K562 (cell line): ENCODE data around the gene PCNX4. TPM values are rescaled to one million over a fixed set of nuclear protein-coding genes. Genes with fewer than 3 reads are reported as not detected.

Experiments
- CEBPG ChIP-seq, 3 experiments: fragments of 200-800 bp in 1 of 3; sonication (Bioruptor generic) in 1 of 3; sonication (generic) in 1 of 3; formaldehyde crosslinking in 1 of 3; IDR thresholded peaks in 2 of 3; conservative IDR thresholded peaks in 1 of 3; 2 replicates each; pipeline versions ENCODE4 v1.6.1 to v1.8.0; 2016 to 2022; ENCODE audit warnings: missing compliant biosample characterization in 2 of 3, missing genetic modification characterization in 2 of 3, mild to moderate bottlenecking in 1 of 3, missing genetic modification reagents in 1 of 3
- CEBPZ ChIP-seq: fragments of 150-350 bp; IDR thresholded peaks from 2 replicates; pipeline ENCODE4 v1.6.1; 2014; ENCODE audit warnings: low read depth, mild to moderate bottlenecking, low read length, borderline replicate concordance
- CHD4 ChIP-seq: fragments of 200-600 bp; sonication (generic); IDR thresholded peaks from 3 replicates; pipeline ENCODE4 v1.6.1; 2012; ENCODE audit warnings: low read depth, mild to moderate bottlenecking, mixed read lengths, low read length, inconsistent platforms; ENCODE audit not compliant: insufficient read depth, insufficient replicate concordance, poor library complexity, severe bottlenecking
- CREB1 ChIP-seq, 2 experiments: sonication (generic) in 1 of 2; formaldehyde crosslinking in 1 of 2; IDR thresholded peaks; 2 replicates each; pipeline versions ENCODE4 v1.6.1 to v1.8.0; 2012 to 2022; ENCODE audit warnings: inconsistent platforms in 1 of 2, mild to moderate bottlenecking in 1 of 2, missing genetic modification reagents in 1 of 2, moderate library complexity in 1 of 2
- DLX4 ChIP-seq: fragments of 250-450 bp; sonication (Bioruptor Pico); IDR thresholded peaks from 2 replicates; pipeline ENCODE4 v1.6.1; 2021; ENCODE audit warnings: mild to moderate bottlenecking
- FOXJ2 ChIP-seq: fragments of 200-800 bp; sonication (Bioruptor generic); IDR thresholded peaks from 2 replicates; pipeline ENCODE4 v1.6.1; 2016; ENCODE audit warnings: missing genetic modification characterization, missing compliant biosample characterization
- HMG20B ChIP-seq: fragments of 250-450 bp; sonication (Bioruptor Pico); IDR thresholded peaks from 2 replicates; pipeline ENCODE4 v1.5.0; 2021; ENCODE audit warnings: mild to moderate bottlenecking
- HNRNPH1 ChIP-seq: fragments of 200-400 bp; formaldehyde crosslinking; optimal IDR thresholded peaks from 2 replicates; pipeline ENCODE3; 2017; ENCODE audit warnings: low read depth, mild to moderate bottlenecking, low read length, moderate library complexity
- MXI1 ChIP-seq: IDR thresholded peaks from 2 replicates; pipeline ENCODE4 v1.6.1; 2011; ENCODE audit warnings: low read depth, mild to moderate bottlenecking, improper control_type of control experiment, low read length
- NELFE ChIP-seq: IDR thresholded peaks from 2 replicates; pipeline ENCODE4 v1.6.1; 2011; ENCODE audit warnings: mild to moderate bottlenecking; ENCODE audit not compliant: insufficient read depth, insufficient read length
- NR2C1 ChIP-seq, 2 experiments: fragments of 450-650 bp; IDR thresholded peaks; 2 replicates each; pipeline ENCODE4 v1.6.1; 2017; ENCODE audit warnings: mild to moderate bottlenecking in 2 of 2, antibody characterized with exemption in 1 of 2, inconsistent platforms in 1 of 2, missing compliant biosample characterization in 1 of 2, missing genetic modification characterization in 1 of 2
- ZNF133 ChIP-seq: fragments of 250-450 bp; sonication (Bioruptor Pico); IDR thresholded peaks from 2 replicates; pipeline ENCODE4 v1.4.0; 2020; ENCODE audit warnings: mild to moderate bottlenecking
- ZNF253 ChIP-seq: fragments of 250-450 bp; sonication (Bioruptor Pico); conservative IDR thresholded peaks from 2 replicates; pipeline ENCODE4 v1.6.1; 2021; ENCODE audit warnings: mild to moderate bottlenecking
- polyA plus RNA-seq, 8 experiments: library from polyadenylated mRNA; depleted of rRNA in 4 of 8; stranded (reverse) in 5 of 8; unstranded in 3 of 8; fragments of >200 nt; fragmentation: Nextera tagmentation in 2 of 8; fragmentation: Illumina TruSeq in 1 of 8; extraction: Ambion mirVana in 2 of 8; extraction: Trizol in 1 of 8; gene quantifications; 2 replicates each; pipeline versions ENCODE4 v1.2.1 to v1.2.3, GENCODE V29; 2011 to 2014; ENCODE audit warnings: inconsistent platforms in 1 of 8, missing spikeins in 1 of 8
- total RNA-seq, 7 experiments: library from RNA; depleted of rRNA in 6 of 7; stranded (reverse); fragments of >200 nt in 6 of 7; fragmentation: Illumina TruSeq in 2 of 7; extraction: Trizol in 2 of 7; gene quantifications; 2 replicates each; pipeline versions ENCODE4 v1.2.1 to v1.2.3, GENCODE V29; 2011 to 2021; ENCODE audit warnings: low replicate concordance in 1 of 7
- TF ChIP-seq, protein P1 (sequence below): IDR thresholded peaks from 3 replicates; pipeline ENCODE4 v1.6.1; 2011; ENCODE audit warnings: borderline replicate concordance, mild to moderate bottlenecking; ENCODE audit not compliant: insufficient read length, insufficient read depth

PCNX4 gene
- total and polyA plus RNA-seq, 9 of the 15 experiments (the other 6 are each of a cell fraction or from before 2014, with no cell fraction given), result 10.0 to 41.2 (median 22.4) TPM

DNA sequence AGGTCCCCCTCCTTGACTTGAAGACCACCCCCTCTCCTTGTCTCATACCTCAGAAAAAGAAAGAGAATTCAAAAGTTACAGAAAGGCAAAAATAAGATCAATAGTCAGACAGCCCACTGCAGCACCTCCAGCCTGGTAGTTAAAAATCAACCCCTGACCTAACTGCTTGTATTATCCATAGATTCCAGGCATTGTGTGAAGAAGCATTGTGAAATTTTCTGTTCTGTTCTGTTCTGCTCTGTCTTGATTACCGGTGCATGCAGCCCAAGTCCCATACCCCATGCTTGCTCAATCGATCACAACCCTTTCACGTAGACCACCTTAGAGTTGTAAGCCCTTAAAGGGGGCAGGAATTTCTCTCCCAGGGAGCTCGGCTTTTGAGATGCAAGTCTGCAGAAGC is 79.2 kb downstream of the PCNX4 start (continued):
- TF ChIP-seq CEBPZ (no peak), NELFE (no peak), MXI1 (no peak), HNRNPH1 (no peak), ZNF133 (CRISPR knock-in tag) (no peak), FOXJ2 (tag) (no peak), CEBPG (CRISPR knock-in tag; IDR thresholded peaks at IDR 0.05) (no peak), CEBPG (tag; conservative IDR thresholded peaks at IDR 0.05 in 1 of 2, IDR thresholded peaks at IDR 0.05 in 1 of 2) (no peak), CHD4 (no peak), NR2C1 (IDR thresholded peaks at IDR 0.05) (no peak), NR2C1 (tag; IDR thresholded peaks at IDR 0.05) (no peak), ZNF253 (CRISPR knock-in tag) (no peak), HMG20B (no peak), CREB1 (IDR thresholded peaks at IDR 0.05) (no peak), CREB1 (CRISPR knock-in tag; IDR thresholded peaks at IDR 0.05) (no peak), DLX4 (CRISPR knock-in tag) (no peak)
- TF ChIP-seq, protein P1, sequence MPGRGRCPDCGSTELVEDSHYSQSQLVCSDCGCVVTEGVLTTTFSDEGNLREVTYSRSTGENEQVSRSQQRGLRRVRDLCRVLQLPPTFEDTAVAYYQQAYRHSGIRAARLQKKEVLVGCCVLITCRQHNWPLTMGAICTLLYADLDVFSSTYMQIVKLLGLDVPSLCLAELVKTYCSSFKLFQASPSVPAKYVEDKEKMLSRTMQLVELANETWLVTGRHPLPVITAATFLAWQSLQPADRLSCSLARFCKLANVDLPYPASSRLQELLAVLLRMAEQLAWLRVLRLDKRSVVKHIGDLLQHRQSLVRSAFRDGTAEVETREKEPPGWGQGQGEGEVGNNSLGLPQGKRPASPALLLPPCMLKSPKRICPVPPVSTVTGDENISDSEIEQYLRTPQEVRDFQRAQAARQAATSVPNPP, result no peak
